HEK293T (cell line): ENCODE data around the gene PIGR.

ENCODE experiments used
- ARNT ChIP-seq: fragments of 450-650 bp; IDR thresholded peaks from 2 replicates; pipeline ENCODE4 v1.6.1; 2017; ENCODE audit warnings: mild to moderate bottlenecking
- BHLHE40 ChIP-seq: fragments of 450-650 bp; IDR thresholded peaks from 2 replicates; pipeline ENCODE4 v1.6.1; 2016; ENCODE audit warnings: mild to moderate bottlenecking, moderate library complexity, borderline replicate concordance
- CTBP1 ChIP-seq: fragments of 450-650 bp; IDR thresholded peaks from 2 replicates; pipeline ENCODE4 v1.6.1; 2016; ENCODE audit warnings: borderline replicate concordance
- FOXA1 ChIP-seq: fragments of 450-650 bp; IDR thresholded peaks from 2 replicates; pipeline ENCODE4 v1.6.1; 2016; ENCODE audit warnings: mild to moderate bottlenecking
- FOXK2 ChIP-seq: fragments of 450-650 bp; IDR thresholded peaks from 2 replicates; pipeline ENCODE4 v1.6.1; 2016; ENCODE audit warnings: mild to moderate bottlenecking
- FOXM1 ChIP-seq: fragments of 450-650 bp; IDR thresholded peaks from 2 replicates; pipeline ENCODE4 v1.6.1; 2017; ENCODE audit warnings: mild to moderate bottlenecking, borderline replicate concordance
- HDGF ChIP-seq: fragments of 450-650 bp; IDR thresholded peaks from 2 replicates; pipeline ENCODE4 v1.6.1; 2017; ENCODE audit warnings: antibody characterized with exemption, borderline replicate concordance
- L3MBTL2 ChIP-seq: fragments of 450-650 bp; conservative IDR thresholded peaks from 2 replicates; pipeline ENCODE4 v1.6.1; 2016; ENCODE audit warnings: mild to moderate bottlenecking
- SP1 ChIP-seq: fragments of 450-650 bp; IDR thresholded peaks from 2 replicates; pipeline ENCODE4 v1.6.1; 2017
- SUZ12 ChIP-seq: fragments of 450-650 bp; IDR thresholded peaks from 2 replicates; pipeline ENCODE4 v1.6.1; 2016; ENCODE audit warnings: mild to moderate bottlenecking
- TARDBP ChIP-seq: fragments of 450-650 bp; IDR thresholded peaks from 2 replicates; pipeline ENCODE4 v1.6.1; 2016
- ZNF384 ChIP-seq: fragments of 450-650 bp; IDR thresholded peaks from 2 replicates; pipeline ENCODE4 v1.6.1; 2016
- TF ChIP-seq, protein P1 (sequence below): fragments of 450-650 bp; IDR thresholded peaks from 2 replicates; pipeline ENCODE4 v1.6.1; 2016

DNA sequence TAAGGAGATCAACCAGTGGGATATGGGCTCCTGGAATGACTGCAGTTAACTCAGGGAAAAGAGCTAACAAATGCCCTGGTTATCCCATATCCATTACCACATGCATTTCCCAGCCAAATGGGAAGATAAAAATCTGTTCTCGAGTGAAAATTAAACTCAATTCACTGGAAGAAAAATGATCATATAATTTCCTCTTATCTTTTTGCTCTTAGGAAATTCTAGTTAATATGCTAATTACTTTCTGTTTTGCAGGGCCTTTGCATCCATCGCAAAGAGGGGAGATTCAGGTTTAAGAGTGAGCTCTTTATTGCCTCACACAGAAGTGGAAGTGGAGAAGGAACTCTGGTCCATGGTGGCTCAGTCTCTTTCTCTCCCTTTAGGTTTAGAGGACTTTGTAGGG is 52.9 kb downstream of the PIGR start:
- no peak for TF ChIP-seq FOXK2
- TF ChIP-seq L3MBTL2: no peak
- no peak for TF ChIP-seq FOXM1
- no peak for TF ChIP-seq HDGF
- TF ChIP-seq SUZ12: no peak
- no peak for TF ChIP-seq ZNF384
- TF ChIP-seq SP1: no peak
- TF ChIP-seq FOXA1: no peak
- TF ChIP-seq, protein P1, sequence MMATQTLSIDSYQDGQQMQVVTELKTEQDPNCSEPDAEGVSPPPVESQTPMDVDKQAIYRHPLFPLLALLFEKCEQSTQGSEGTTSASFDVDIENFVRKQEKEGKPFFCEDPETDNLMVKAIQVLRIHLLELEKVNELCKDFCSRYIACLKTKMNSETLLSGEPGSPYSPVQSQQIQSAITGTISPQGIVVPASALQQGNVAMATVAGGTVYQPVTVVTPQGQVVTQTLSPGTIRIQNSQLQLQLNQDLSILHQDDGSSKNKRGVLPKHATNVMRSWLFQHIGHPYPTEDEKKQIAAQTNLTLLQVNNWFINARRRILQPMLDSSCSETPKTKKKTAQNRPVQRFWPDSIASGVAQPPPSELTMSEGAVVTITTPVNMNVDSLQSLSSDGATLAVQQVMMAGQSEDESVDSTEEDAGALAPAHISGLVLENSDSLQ: no peak
- TF ChIP-seq ARNT: no peak
- TF ChIP-seq TARDBP: no peak
- no peak for TF ChIP-seq CTBP1
- TF ChIP-seq BHLHE40: no peak
